Stimulated activated naive CD8-positive, alpha-beta T cell treated with anti-CD3 and anti-CD28 coated beads, Interleukin-15, Interleukin-2, amounts not matched to agents 100 U/mL and 50 U/mL, for 24 hours (primary cell): ENCODE results near the gene LRG1.
A peak's percentile ranks its signal among the peaks of the same experiment; 100 is the strongest.
"Not testable (repeated sequence)": the region's sequence is repeated elsewhere in the genome, so short reads cannot be mapped to it uniquely, and the experiment has no call there.

Source experiments
- ATAC-seq: fragments of 150-1000 bp; cut with Tn5 transposase; one replicate; pipeline ENCODE4 v1.10.0; 2021
- DNase-seq: peaks from one replicate; pipeline ENCODE4 v3.0.0; 2021

Gene LRG1

GRCh38 chr19:4576016-4576933 is 36.4 kb upstream of the LRG1 start:
- peak; percentile 86 for DNase-seq
- ATAC-seq: peak; percentile 42

- peak; percentile 59 for DNase-seq
Observed at GRCh38 chr19:4575267-4576015, 35.6 kb upstream of the LRG1 start.

GRCh38 chr19:4573682-4574081 is 33.8 kb upstream of the LRG1 start:
- DNase-seq (no peak), ATAC-seq (no peak)

More at GRCh38 chr19:4575267-4576015, 35.6 kb upstream of the LRG1 start:
- ATAC-seq: peak; percentile 60

- DNase-seq: no peak
- ATAC-seq: no peak
Observed at GRCh38 chr19:4571305-4571917, 31.6 kb upstream of the LRG1 start.

- DNase-seq: no peak
- no peak for ATAC-seq
Observed at GRCh38 chr19:4570916-4571304, 31.1 kb upstream of the LRG1 start.

- DNase-seq: no peak
- no peak for ATAC-seq
Observed at GRCh38 chr19:4570402-4570801, 30.6 kb upstream of the LRG1 start.

GRCh38 chr19:4568886-4569285 is 29.1 kb upstream of the LRG1 start:
- no peak for DNase-seq
- no peak for ATAC-seq

GRCh38 chr19:4567584-4568071 is 27.8 kb upstream of the LRG1 start:
- ATAC-seq (peak; percentile 52), DNase-seq (peak; percentile 81)

GRCh38 chr19:4566402-4567051 is 26.7 kb upstream of the LRG1 start:
- DNase-seq (no peak), ATAC-seq (no peak)

- not testable (repeated sequence) for ATAC-seq, DNase-seq
Observed at GRCh38 chr19:4563562-4563961, 23.7 kb upstream of the LRG1 start.

- not testable (repeated sequence) for ATAC-seq, DNase-seq
Observed at GRCh38 chr19:4562085-4562484, 22.2 kb upstream of the LRG1 start.

- ATAC-seq (no peak), DNase-seq (no peak)
Observed at GRCh38 chr19:4559569-4559968, 19.7 kb upstream of the LRG1 start, which contains the start of gene SEMA6B. Gene SEMA6B, minus strand, starts transcription at chr19:4559684. Its CDS starts 1,227 bp downstream, at chr19:4558457.

- peak; percentile 59 for DNase-seq
- ATAC-seq: no peak
Observed at GRCh38 chr19:4557971-4558941, 18.4 kb upstream of the LRG1 start.

- peak; percentile 48 for DNase-seq
- ATAC-seq: no peak
Observed at GRCh38 chr19:4557144-4557970, 17.5 kb upstream of the LRG1 start.

- ATAC-seq: peak; percentile 21
- DNase-seq: peak; percentile 64
Observed at GRCh38 chr19:4556597-4557127, 16.8 kb upstream of the LRG1 start.

GRCh38 chr19:4555657-4556561 is 16.1 kb upstream of the LRG1 start:
- no peak for DNase-seq

GRCh38 chr19:4554717-4555116 is 14.9 kb upstream of the LRG1 start:
- DNase-seq (no peak), ATAC-seq (no peak)

More at GRCh38 chr19:4555657-4556561, 16.1 kb upstream of the LRG1 start:
- no peak for ATAC-seq

- DNase-seq (no peak), ATAC-seq (no peak)
Observed at GRCh38 chr19:4553775-4554174, 13.9 kb upstream of the LRG1 start.
